ENCODE results near the gene NUP54. TPM values are rescaled to one million over a fixed set of nuclear protein-coding genes. Genes with fewer than 3 reads are reported as not detected.

The NUP54 gene
- total RNA-seq, 1 experiment from 2014 or later, result 29.2 TPM

- ATAC-seq, result no peak
- POLR2A ChIA-PET (ENCODE audit: unreplicated experiment), result no interaction called here
These were observed 30.1 kb upstream of the NUP54 start for GRCh38 chr4:76178296-76178695.

GRCh38 chr4:76177709-76178108, 29.5 kb upstream of the NUP54 start:
- H2AFZ ChIP-seq (ENCODE audit: low read length), result no peak overlapping the region
- no peaks in the 10 kb centered on the region for H3F3A ChIP-seq (ENCODE audit: low read length, unreplicated experiment)
- no peaks in the 10 kb centered on the region for H3K9me3 ChIP-seq (ENCODE audit: low read length)
- H4K20me1 ChIP-seq (ENCODE audit: low read length), result no peaks in the 10 kb centered on the region
- H3K4me1 ChIP-seq (ENCODE audit: insufficient read depth, low read length), result no peaks in the 10 kb centered on the region
- ChIA-PET POLR2A (ENCODE audit: unreplicated experiment) (no interaction called here), CTCF (no interaction called here)
- 0 out of 2 replicates have a peak, but pooled peaks cover 3% of the 10 kb centered on the region for H3K36me3 ChIP-seq (ENCODE audit: low read depth, low read length)
- H3K27ac ChIP-seq (ENCODE audit: low read length), result no peak overlapping the region
- H3K9me2 ChIP-seq (replicated peaks; ENCODE audit: low read length), result no peaks in the 10 kb centered on the region
- TF ChIP-seq CTCF (conservative IDR thresholded peaks at IDR 0.05; ENCODE audit: low read depth, low read length) (no peak), EZH2phosphoT487 (IDR thresholded peaks at IDR 0.05; ENCODE audit: borderline replicate concordance, low read length) (no peak), EZH2 (IDR thresholded peaks at IDR 0.05; ENCODE audit: low read length, unreplicated experiment) (no peak)
- H3K27me3 ChIP-seq (ENCODE audit: low read length), result no peaks in the 10 kb centered on the region
- H3K79me2 ChIP-seq (ENCODE audit: low read length), result no peaks in the 10 kb centered on the region
- ATAC-seq (no peak), DNase-seq (no peak)
- no peak overlapping the region for H3K4me3 ChIP-seq (ENCODE audit: low read length)
- intact Hi-C loops (cut with micrococcal nuclease), result no loop called here
- BruUV-seq (replicated peaks), result no TSS peak
- H3K9ac ChIP-seq (ENCODE audit: low read length), result no peak overlapping the region
- H3K4me2 ChIP-seq (ENCODE audit: low read length), result no peak overlapping the region

More at GRCh38 chr4:76178296-76178695, 30.1 kb upstream of the NUP54 start:
- Histone ChIP-seq H2AFZ (ENCODE audit: low read length) (no peak overlapping the region), H3K9ac (ENCODE audit: low read length) (no peak overlapping the region), H3F3A (ENCODE audit: low read length, unreplicated experiment) (no peaks in the 10 kb centered on the region), H3K27ac (ENCODE audit: low read length) (no peak overlapping the region), H3K4me3 (ENCODE audit: low read length) (no peak overlapping the region), H3K79me2 (ENCODE audit: low read length) (no peaks in the 10 kb centered on the region), H3K4me1 (ENCODE audit: insufficient read depth, low read length) (no peaks in the 10 kb centered on the region), H3K4me2 (ENCODE audit: low read length) (no peak overlapping the region), H3K36me3 (ENCODE audit: low read depth, low read length) (0 out of 2 replicates have a peak, but pooled peaks cover 3% of the 10 kb centered on the region), H3K9me3 (ENCODE audit: low read length) (no peaks in the 10 kb centered on the region), H4K20me1 (ENCODE audit: low read length) (no peaks in the 10 kb centered on the region), H3K9me2 (replicated peaks; ENCODE audit: low read length) (no peaks in the 10 kb centered on the region), H3K27me3 (ENCODE audit: low read length) (no peaks in the 10 kb centered on the region)
- TF ChIP-seq EZH2phosphoT487 (IDR thresholded peaks at IDR 0.05; ENCODE audit: borderline replicate concordance, low read length) (no peak), EZH2 (IDR thresholded peaks at IDR 0.05; ENCODE audit: low read length, unreplicated experiment) (no peak), CTCF (conservative IDR thresholded peaks at IDR 0.05; ENCODE audit: low read depth, low read length) (no peak)
- intact Hi-C loops (cut with micrococcal nuclease), result no loop called here
- DNase-seq, result no peak
- CTCF ChIA-PET, result interaction anchor here (0.6 kb wide), 1 partner anchor 178 kb away, joined by 3 read pairs; no protein-coding TSS in a partner anchor
- BruUV-seq (replicated peaks), result no TSS peak

GRCh38 chr4:76175336-76175735, 27.1 kb upstream of the NUP54 start:
- Histone ChIP-seq H3K4me1 (ENCODE audit: insufficient read depth, low read length) (no peaks in the 10 kb centered on the region), H3F3A (ENCODE audit: low read length, unreplicated experiment) (no peaks in the 10 kb centered on the region), H3K9me2 (replicated peaks; ENCODE audit: low read length) (no peaks in the 10 kb centered on the region), H2AFZ (ENCODE audit: low read length) (no peak overlapping the region), H4K20me1 (ENCODE audit: low read length) (no peaks in the 10 kb centered on the region), H3K9me3 (ENCODE audit: low read length) (no peaks in the 10 kb centered on the region), H3K27ac (ENCODE audit: low read length) (no peak overlapping the region), H3K36me3 (ENCODE audit: low read depth, low read length) (0 out of 2 replicates have a peak, but pooled peaks cover 3% of the 10 kb centered on the region), H3K4me2 (ENCODE audit: low read length) (no peak overlapping the region), H3K9ac (ENCODE audit: low read length) (no peak overlapping the region), H3K4me3 (ENCODE audit: low read length) (no peak overlapping the region), H3K79me2 (ENCODE audit: low read length) (no peaks in the 10 kb centered on the region), H3K27me3 (ENCODE audit: low read length) (no peaks in the 10 kb centered on the region)
- ATAC-seq (no peak), DNase-seq (no peak)
- POLR2A ChIA-PET (ENCODE audit: unreplicated experiment), result no interaction called here
- TF ChIP-seq EZH2phosphoT487 (IDR thresholded peaks at IDR 0.05; ENCODE audit: borderline replicate concordance, low read length), result no peak
- TF ChIP-seq EZH2 (IDR thresholded peaks at IDR 0.05; ENCODE audit: low read length, unreplicated experiment), result no peak
- no peak for TF ChIP-seq CTCF (conservative IDR thresholded peaks at IDR 0.05; ENCODE audit: low read depth, low read length)
- CTCF ChIA-PET, result no interaction called here
- BruUV-seq (replicated peaks), result no TSS peak
- intact Hi-C loops (cut with micrococcal nuclease), result no loop called here
